HG02642 (cell line): ENCODE data around the gene UXS1.

Source experiments
- ATAC-seq: cut with Tn5 transposase; IDR thresholded peaks from one replicate; pipeline ENCODE4 v1.9.1; 2021; ENCODE audit warnings: mild to moderate bottlenecking; ENCODE audit not compliant: unreplicated experiment, poor library complexity

The UXS1 gene

GRCh38 chr2:106095478-106096298 is 98.4 kb downstream of the UXS1 start:
- no peak for ATAC-seq

GRCh38 chr2:106094131-106094841 is 99.8 kb downstream of the UXS1 start:
- ATAC-seq: no peak

- no peak for ATAC-seq
Measured at GRCh38 chr2:106090916-106091618, 103.0 kb downstream of the UXS1 start.

GRCh38 chr2:106089611-106090010 is 104.5 kb downstream of the UXS1 start:
- ATAC-seq: no peak

GRCh38 chr2:106085181-106085940 is 108.7 kb downstream of the UXS1 start:
- ATAC-seq: no peak

GRCh38 chr2:106080959-106081358 is 113.1 kb downstream of the UXS1 start:
- no peak for ATAC-seq

GRCh38 chr2:106078096-106078495 is 116.0 kb downstream of the UXS1 start:
- no peak for ATAC-seq

- no peak for ATAC-seq
Measured at GRCh38 chr2:106076941-106077340, 117.2 kb downstream of the UXS1 start.

- ATAC-seq: no peak
Measured at GRCh38 chr2:106075048-106075447, 119.1 kb downstream of the UXS1 start.

GRCh38 chr2:106073678-106074406 is 120.3 kb downstream of the UXS1 start:
- ATAC-seq: no peak

- no peak for ATAC-seq
Measured at GRCh38 chr2:106070181-106070580, 123.9 kb downstream of the UXS1 start.

GRCh38 chr2:106068451-106068850 is 125.7 kb downstream of the UXS1 start:
- no peak for ATAC-seq

GRCh38 chr2:106065983-106066820 is 127.9 kb downstream of the UXS1 start:
- ATAC-seq: no peak

GRCh38 chr2:106065268-106065982 is 128.7 kb downstream of the UXS1 start:
- no peak for ATAC-seq

- ATAC-seq: no peak
Measured at GRCh38 chr2:106063181-106063580, 130.9 kb downstream of the UXS1 start.

GRCh38 chr2:106062627-106063026 is 131.5 kb downstream of the UXS1 start:
- no peak for ATAC-seq

GRCh38 chr2:106061611-106062349 is 132.3 kb downstream of the UXS1 start:
- ATAC-seq: no peak
